K562 (cell line): ENCODE data around the gene ZNF891. TPM values are rescaled to one million over a fixed set of nuclear protein-coding genes. Genes with fewer than 3 reads are reported as not detected.
A peak's percentile ranks its signal among the peaks of the same experiment; 100 is the strongest.

Source experiments
- ATF6 ChIP-seq: sonication (generic); formaldehyde crosslinking; IDR thresholded peaks from 2 replicates; pipeline ENCODE4 v1.4.0; 2020; ENCODE audit warnings: mild to moderate bottlenecking, missing genetic modification reagents
- CHCHD3 ChIP-seq: fragments of 250-450 bp; sonication (Bioruptor Pico); IDR thresholded peaks from 2 replicates; pipeline ENCODE4 v2.1.2; 2022; ENCODE audit warnings: mild to moderate bottlenecking
- GATAD2A ChIP-seq: fragments of 450-650 bp; IDR thresholded peaks from 2 replicates; pipeline ENCODE4 v1.6.1; 2017
- MBD2 ChIP-seq: sonication (generic); IDR thresholded peaks from 2 replicates; pipeline ENCODE4 v1.6.1; 2016; ENCODE audit warnings: low read depth, borderline replicate concordance
- MXD1 ChIP-seq: fragments of 250-450 bp; sonication (Bioruptor Pico); IDR thresholded peaks from 2 replicates; pipeline ENCODE4 v1.8.0; 2021; ENCODE audit warnings: borderline replicate concordance, mild to moderate bottlenecking, moderate library complexity; ENCODE audit not compliant: poor library complexity, severe bottlenecking
- NFRKB ChIP-seq: fragments of 450-650 bp; IDR thresholded peaks from 2 replicates; pipeline ENCODE4 v1.6.1; 2016; ENCODE audit warnings: low read depth
- SAP30 ChIP-seq: fragments of 200-600 bp; sonication (generic); IDR thresholded peaks from 2 replicates; pipeline ENCODE4 v1.6.1; 2012; ENCODE audit warnings: borderline replicate concordance, low read depth, mild to moderate bottlenecking, moderate library complexity, low read length, control low read depth, inconsistent platforms; ENCODE audit not compliant: insufficient read depth, poor library complexity, severe bottlenecking
- TCF3 ChIP-seq: sonication (generic); formaldehyde crosslinking; IDR thresholded peaks from 2 replicates; pipeline ENCODE4 v1.4.0; 2020; ENCODE audit warnings: mild to moderate bottlenecking, missing genetic modification reagents
- ZNF696 ChIP-seq: fragments of 250-450 bp; sonication (Bioruptor Pico); conservative IDR thresholded peaks from 2 replicates; pipeline ENCODE4 v1.4.0; 2020; ENCODE audit warnings: mild to moderate bottlenecking, moderate library complexity
- ZNF79 ChIP-seq: fragments of 250-450 bp; sonication (Bioruptor Pico); IDR thresholded peaks from 2 replicates; pipeline ENCODE4 v1.4.0; 2020; ENCODE audit warnings: low read depth, mild to moderate bottlenecking, moderate library complexity
- polyA plus RNA-seq, 8 experiments: library from polyadenylated mRNA; depleted of rRNA in 4 of 8; stranded (reverse) in 5 of 8; unstranded in 3 of 8; fragments of >200 nt; fragmentation: Nextera tagmentation in 2 of 8; fragmentation: Illumina TruSeq in 1 of 8; extraction: Ambion mirVana in 2 of 8; extraction: Trizol in 1 of 8; gene quantifications; 2 replicates each; pipeline versions ENCODE4 v1.2.1 to v1.2.3, GENCODE V29; 2011 to 2014; ENCODE audit warnings: inconsistent platforms in 1 of 8, missing spikeins in 1 of 8
- total RNA-seq, 7 experiments: library from RNA; depleted of rRNA in 6 of 7; stranded (reverse); fragments of >200 nt in 6 of 7; fragmentation: Illumina TruSeq in 2 of 7; extraction: Trizol in 2 of 7; gene quantifications; 2 replicates each; pipeline versions ENCODE4 v1.2.1 to v1.2.3, GENCODE V29; 2011 to 2021; ENCODE audit warnings: low replicate concordance in 1 of 7
- TF ChIP-seq, protein P1 (sequence below): sonication (generic); formaldehyde crosslinking; IDR thresholded peaks from 2 replicates; pipeline ENCODE4 v1.8.0; 2022; ENCODE audit warnings: mild to moderate bottlenecking, missing genetic modification reagents, borderline replicate concordance
- TF ChIP-seq, protein P2 (sequence below): IDR thresholded peaks from 2 replicates; pipeline ENCODE4 v1.6.1; 2012; ENCODE audit warnings: low read depth, low read length, improper control_type of control experiment, borderline replicate concordance
- TF ChIP-seq, protein P3 (sequence below), 2 experiments: IDR thresholded peaks; 2 replicates each; pipeline ENCODE4 v1.6.1; 2011; ENCODE audit warnings: borderline replicate concordance in 1 of 2, control low read depth in 1 of 2, low read depth in 1 of 2, low read length in 1 of 2, mild to moderate bottlenecking in 1 of 2, mixed read lengths in 1 of 2, moderate library complexity in 1 of 2; ENCODE audit not compliant: insufficient read depth in 1 of 2, insufficient read length in 1 of 2, poor library complexity in 1 of 2, severe bottlenecking in 1 of 2; ENCODE audit errors: extremely low read depth in 1 of 2
- TF ChIP-seq, protein P4 (sequence below): sonication (generic); formaldehyde crosslinking; IDR thresholded peaks from 2 replicates; pipeline ENCODE4 v1.8.0; 2022; ENCODE audit warnings: mild to moderate bottlenecking, missing genetic modification reagents

The ZNF891 gene
- total and polyA plus RNA-seq, 9 of the 15 experiments (the other 6 are each of a cell fraction or from before 2014, with no cell fraction given): 0.41 to 2.0 (median 1.3) TPM

GRCh38 chr12:133135747-133136146, 5.7 kb upstream of the ZNF891 start (continued):
- TF ChIP-seq, protein P1, sequence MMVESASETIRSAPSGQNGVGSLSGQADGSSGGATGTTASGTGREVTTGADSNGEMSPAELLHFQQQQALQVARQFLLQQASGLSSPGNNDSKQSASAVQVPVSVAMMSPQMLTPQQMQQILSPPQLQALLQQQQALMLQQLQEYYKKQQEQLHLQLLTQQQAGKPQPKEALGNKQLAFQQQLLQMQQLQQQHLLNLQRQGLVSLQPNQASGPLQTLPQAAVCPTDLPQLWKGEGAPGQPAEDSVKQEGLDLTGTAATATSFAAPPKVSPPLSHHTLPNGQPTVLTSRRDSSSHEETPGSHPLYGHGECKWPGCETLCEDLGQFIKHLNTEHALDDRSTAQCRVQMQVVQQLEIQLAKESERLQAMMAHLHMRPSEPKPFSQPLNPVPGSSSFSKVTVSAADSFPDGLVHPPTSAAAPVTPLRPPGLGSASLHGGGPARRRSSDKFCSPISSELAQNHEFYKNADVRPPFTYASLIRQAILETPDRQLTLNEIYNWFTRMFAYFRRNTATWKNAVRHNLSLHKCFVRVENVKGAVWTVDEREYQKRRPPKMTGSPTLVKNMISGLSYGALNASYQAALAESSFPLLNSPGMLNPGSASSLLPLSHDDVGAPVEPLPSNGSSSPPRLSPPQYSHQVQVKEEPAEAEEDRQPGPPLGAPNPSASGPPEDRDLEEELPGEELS (CRISPR knock-in tag): no peak
- TF ChIP-seq MXD1 (CRISPR knock-in tag) (no peak), SAP30 (no peak), TCF3 (peak; percentile 95), ATF6 (CRISPR knock-in tag) (no peak), ZNF79 (CRISPR knock-in tag) (no peak), NFRKB (no peak), CHCHD3 (CRISPR knock-in tag) (no peak), MBD2 (no peak), GATAD2A (no peak), ZNF696 (CRISPR knock-in tag) (no peak)
- TF ChIP-seq, protein P2, sequence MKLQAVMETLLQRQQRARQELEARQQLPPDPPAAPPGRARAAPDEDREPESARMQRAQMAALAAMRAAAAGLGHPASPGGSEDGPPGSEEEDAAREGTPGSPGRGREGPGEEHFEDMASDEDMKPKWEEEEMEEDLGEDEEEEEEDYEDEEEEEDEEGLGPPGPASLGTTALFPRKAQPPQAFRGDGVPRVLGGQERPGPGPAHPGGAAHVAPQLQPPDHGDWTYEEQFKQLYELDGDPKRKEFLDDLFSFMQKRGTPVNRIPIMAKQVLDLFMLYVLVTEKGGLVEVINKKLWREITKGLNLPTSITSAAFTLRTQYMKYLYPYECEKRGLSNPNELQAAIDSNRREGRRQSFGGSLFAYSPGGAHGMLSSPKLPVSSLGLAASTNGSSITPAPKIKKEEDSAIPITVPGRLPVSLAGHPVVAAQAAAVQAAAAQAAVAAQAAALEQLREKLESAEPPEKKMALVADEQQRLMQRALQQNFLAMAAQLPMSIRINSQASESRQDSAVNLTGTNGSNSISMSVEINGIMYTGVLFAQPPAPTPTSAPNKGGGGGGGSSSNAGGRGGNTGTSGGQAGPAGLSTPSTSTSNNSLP: no peak
- TF ChIP-seq, protein P3, sequence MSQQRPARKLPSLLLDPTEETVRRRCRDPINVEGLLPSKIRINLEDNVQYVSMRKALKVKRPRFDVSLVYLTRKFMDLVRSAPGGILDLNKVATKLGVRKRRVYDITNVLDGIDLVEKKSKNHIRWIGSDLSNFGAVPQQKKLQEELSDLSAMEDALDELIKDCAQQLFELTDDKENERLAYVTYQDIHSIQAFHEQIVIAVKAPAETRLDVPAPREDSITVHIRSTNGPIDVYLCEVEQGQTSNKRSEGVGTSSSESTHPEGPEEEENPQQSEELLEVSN (IDR thresholded peaks at IDR 0.05; ENCODE audit: borderline replicate concordance in 1 of 2, extremely low read depth in 1 of 2, insufficient read depth in 1 of 2, insufficient read length in 1 of 2, low read depth in 1 of 2, low read length in 1 of 2, poor library complexity in 1 of 2, severe bottlenecking in 1 of 2): no peak
- TF ChIP-seq, protein P4, sequence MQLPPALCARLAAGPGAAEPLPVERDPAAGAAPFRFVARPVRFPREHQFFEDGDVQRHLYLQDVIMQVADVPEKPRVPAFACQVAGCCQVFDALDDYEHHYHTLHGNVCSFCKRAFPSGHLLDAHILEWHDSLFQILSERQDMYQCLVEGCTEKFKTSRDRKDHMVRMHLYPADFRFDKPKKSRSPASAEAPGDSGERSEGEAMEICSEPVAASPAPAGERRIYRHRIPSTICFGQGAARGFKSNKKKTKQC (CRISPR knock-in tag): no peak
